Measurements from ENCODE around the gene SORCS2. TPM values are rescaled to one million over a fixed set of nuclear protein-coding genes. Genes with fewer than 3 reads are reported as not detected.
A peak's percentile ranks its signal among the peaks of the same experiment; 100 is the strongest.

SORCS2 gene
- total RNA-seq, 4 donors from 2014 or later: 0.48 to 1.8 (median 0.68) TPM; not detected in 1

- no peak for DNase-seq
- Histone ChIP-seq H3K9me3 (no peaks in the 10 kb centered on the region), H3K27ac (no peak overlapping the region), H3K4me3 (no peak overlapping the region), H3K4me1 (peaks cover 4 to 12% (median 9%) of the 10 kb centered on the region in 4 donors), H3K36me3 (peaks cover 0 to 24% (median 6%) of the 10 kb centered on the region in 4 donors), H3K27me3 (no peaks in the 10 kb centered on the region)
- in situ Hi-C loops (cut with MboI; ENCODE audit: low pct_ligation_motif_present in 1 of 4, low pct_unique_long_range_greater_than_20kb in 1 of 4, low sequenced_read_pairs in 3 of 4): no loop called here
- TF ChIP-seq CTCF (IDR thresholded peaks at IDR 0.05) (no peak), POLR2A (IDR thresholded peaks at IDR 0.05) (no peak), POLR2AphosphoS5 (IDR thresholded peaks at IDR 0.05) (no peak), EP300 (IDR thresholded peaks at IDR 0.05; ENCODE audit: low read depth) (no peak)
- 80% methylated on average over 9 of the region's 9 CpGs; no CpG with 5 or more reads in 1 of the 2 donors for WGBS, 2 donors (ENCODE audit: low coverage in 1 of 2)
- intact Hi-C loops (cut with DNase I; ENCODE audit: low total_unique reads): no loop called here
Observed at GRCh38 chr4:7767526-7767925, 575.2 kb downstream of the SORCS2 start.

- in situ Hi-C loops (cut with MboI; ENCODE audit: low pct_ligation_motif_present in 1 of 4, low pct_unique_long_range_greater_than_20kb in 1 of 4, low sequenced_read_pairs in 3 of 4): no loop called here
- Histone ChIP-seq H3K4me3 (no peak overlapping the region), H3K27ac (no peak overlapping the region), H3K9me3 (no peaks in the 10 kb centered on the region), H3K27me3 (no peaks in the 10 kb centered on the region), H3K4me1 (peaks cover 6 to 17% (median 13%) of the 10 kb centered on the region in 4 donors), H3K36me3 (peaks cover 0 to 21% (median 6%) of the 10 kb centered on the region in 4 donors)
- no peak for DNase-seq
- TF ChIP-seq EP300 (IDR thresholded peaks at IDR 0.05; ENCODE audit: low read depth) (no peak), CTCF (IDR thresholded peaks at IDR 0.05) (no peak), POLR2A (IDR thresholded peaks at IDR 0.05) (no peak), POLR2AphosphoS5 (IDR thresholded peaks at IDR 0.05) (no peak)
- WGBS, 2 donors (ENCODE audit: low coverage in 1 of 2): 89% methylated on average over 13 of the region's 13 CpGs; no CpG with 5 or more reads in 1 of the 2 donors
- intact Hi-C loops (cut with DNase I; ENCODE audit: low total_unique reads): no loop called here
Observed at GRCh38 chr4:7767966-7768365, 575.6 kb downstream of the SORCS2 start.

GRCh38 chr4:7768736-7769135 is 576.4 kb downstream of the SORCS2 start:
- TF ChIP-seq POLR2AphosphoS5 (IDR thresholded peaks at IDR 0.05) (no peak), POLR2A (IDR thresholded peaks at IDR 0.05) (no peak), CTCF (IDR thresholded peaks at IDR 0.05) (no peak), EP300 (IDR thresholded peaks at IDR 0.05; ENCODE audit: low read depth) (no peak)
- no peak overlapping the region for H3K4me3 ChIP-seq
- H3K9me3 ChIP-seq: no peaks in the 10 kb centered on the region
- no peaks in the 10 kb centered on the region for H3K27me3 ChIP-seq
- H3K36me3 ChIP-seq: peaks cover 0 to 19% (median 6%) of the 10 kb centered on the region in 4 donors
- WGBS, 2 donors (ENCODE audit: low coverage in 1 of 2): 89% methylated on average over 16 of the region's 16 CpGs; no CpG with 5 or more reads in 1 of the 2 donors
- in situ Hi-C loops (cut with MboI; ENCODE audit: low pct_ligation_motif_present in 1 of 4, low pct_unique_long_range_greater_than_20kb in 1 of 4, low sequenced_read_pairs in 3 of 4) (no loop called here), intact Hi-C loops (cut with DNase I; ENCODE audit: low total_unique reads) (no loop called here)
- DNase-seq: no peak
- H3K27ac ChIP-seq: peak overlapping the region in 1 of 4 donors; percentile 8
- H3K4me1 ChIP-seq: peaks cover 10 to 24% (median 18%) of the 10 kb centered on the region in 4 donors

GRCh38 chr4:7769396-7770223 is 577.3 kb downstream of the SORCS2 start:
- Histone ChIP-seq H3K36me3 (peaks cover 0 to 19% (median 6%) of the 10 kb centered on the region in 4 donors), H3K9me3 (no peaks in the 10 kb centered on the region), H3K27ac (peak overlapping the region in 1 of 4 donors; percentile 8), H3K4me1 (peaks cover 10 to 32% (median 21%) of the 10 kb centered on the region in 4 donors), H3K27me3 (no peaks in the 10 kb centered on the region), H3K4me3 (no peak overlapping the region)
- 79% methylated on average over 20 of the region's 20 CpGs; no CpG with 5 or more reads in 1 of the 2 donors for WGBS, 2 donors (ENCODE audit: low coverage in 1 of 2)
- DNase-seq: no peak
- intact Hi-C loops (cut with DNase I; ENCODE audit: low total_unique reads): loop anchor here (10.0 kb wide), 1 partner anchor 165 kb away; the partner anchor contains the start of gene AFAP1
- TF ChIP-seq POLR2AphosphoS5 (IDR thresholded peaks at IDR 0.05): no peak
- TF ChIP-seq EP300 (IDR thresholded peaks at IDR 0.05; ENCODE audit: low read depth): no peak
- TF ChIP-seq POLR2A (IDR thresholded peaks at IDR 0.05): no peak
- TF ChIP-seq CTCF (IDR thresholded peaks at IDR 0.05): no peak
- in situ Hi-C loops (cut with MboI; ENCODE audit: low pct_ligation_motif_present in 1 of 4, low pct_unique_long_range_greater_than_20kb in 1 of 4, low sequenced_read_pairs in 3 of 4): no loop called here
